ENCODE data around the gene LBX2. TPM values are rescaled to one million over a fixed set of nuclear protein-coding genes. Genes with fewer than 3 reads are reported as not detected.

LBX2 gene, protein sequence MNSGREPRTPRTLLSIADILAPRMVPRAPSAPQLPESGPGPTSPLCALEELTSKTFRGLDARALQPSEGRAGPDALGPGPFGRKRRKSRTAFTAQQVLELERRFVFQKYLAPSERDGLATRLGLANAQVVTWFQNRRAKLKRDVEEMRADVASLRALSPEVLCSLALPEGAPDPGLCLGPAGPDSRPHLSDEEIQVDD
- 1 to 10 TPM in 3 of 4 donors, under 1 TPM in 1; 0.79 to 5.6 (median 1.3) TPM for total RNA-seq

DNA sequence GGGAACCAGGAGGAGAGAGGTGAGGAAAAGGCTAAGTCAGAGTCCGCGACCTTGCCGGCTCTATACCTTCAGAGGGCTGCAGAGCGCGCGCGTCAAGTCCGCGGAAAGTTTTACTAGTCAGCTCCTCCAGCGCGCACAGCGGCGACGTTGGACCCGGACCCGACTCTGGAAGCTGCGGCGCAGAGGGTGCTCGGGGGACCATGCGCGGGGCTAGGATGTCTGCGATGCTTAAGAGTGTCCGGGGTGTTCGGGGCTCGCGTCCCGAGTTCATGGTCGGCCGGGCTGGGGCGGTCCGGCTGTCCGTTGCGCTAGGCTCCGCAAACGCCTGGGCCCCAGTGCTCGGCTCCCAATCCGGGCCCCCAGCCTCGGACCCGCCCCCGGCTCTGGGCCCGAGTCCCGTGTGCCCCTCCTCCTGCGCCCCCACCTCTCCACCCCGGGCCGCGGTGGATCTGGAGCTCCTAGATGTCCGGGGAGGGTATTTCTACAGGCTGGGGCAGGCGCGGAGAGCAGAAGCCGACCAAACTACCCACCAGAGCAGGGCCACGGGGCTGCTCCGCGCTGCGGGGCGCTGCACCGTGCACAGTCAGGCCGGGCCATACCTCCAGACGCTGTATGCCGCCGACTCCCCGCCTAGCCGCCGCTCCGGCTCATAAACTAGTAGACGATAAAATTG is at the start of gene LBX2:
LBX2 (minus strand) TSS at position 337 of the 673 bp plus-strand sequence; CDS start at position 271, 66 bp downstream.
- no peak for ATAC-seq (ENCODE audit: low FRiP score)
- no peak for DNase-seq (ENCODE audit: low spot score)
- TF ChIP-seq, protein P1, sequence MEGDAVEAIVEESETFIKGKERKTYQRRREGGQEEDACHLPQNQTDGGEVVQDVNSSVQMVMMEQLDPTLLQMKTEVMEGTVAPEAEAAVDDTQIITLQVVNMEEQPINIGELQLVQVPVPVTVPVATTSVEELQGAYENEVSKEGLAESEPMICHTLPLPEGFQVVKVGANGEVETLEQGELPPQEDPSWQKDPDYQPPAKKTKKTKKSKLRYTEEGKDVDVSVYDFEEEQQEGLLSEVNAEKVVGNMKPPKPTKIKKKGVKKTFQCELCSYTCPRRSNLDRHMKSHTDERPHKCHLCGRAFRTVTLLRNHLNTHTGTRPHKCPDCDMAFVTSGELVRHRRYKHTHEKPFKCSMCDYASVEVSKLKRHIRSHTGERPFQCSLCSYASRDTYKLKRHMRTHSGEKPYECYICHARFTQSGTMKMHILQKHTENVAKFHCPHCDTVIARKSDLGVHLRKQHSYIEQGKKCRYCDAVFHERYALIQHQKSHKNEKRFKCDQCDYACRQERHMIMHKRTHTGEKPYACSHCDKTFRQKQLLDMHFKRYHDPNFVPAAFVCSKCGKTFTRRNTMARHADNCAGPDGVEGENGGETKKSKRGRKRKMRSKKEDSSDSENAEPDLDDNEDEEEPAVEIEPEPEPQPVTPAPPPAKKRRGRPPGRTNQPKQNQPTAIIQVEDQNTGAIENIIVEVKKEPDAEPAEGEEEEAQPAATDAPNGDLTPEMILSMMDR (IDR thresholded peaks at IDR 0.05) = no peak

DNA sequence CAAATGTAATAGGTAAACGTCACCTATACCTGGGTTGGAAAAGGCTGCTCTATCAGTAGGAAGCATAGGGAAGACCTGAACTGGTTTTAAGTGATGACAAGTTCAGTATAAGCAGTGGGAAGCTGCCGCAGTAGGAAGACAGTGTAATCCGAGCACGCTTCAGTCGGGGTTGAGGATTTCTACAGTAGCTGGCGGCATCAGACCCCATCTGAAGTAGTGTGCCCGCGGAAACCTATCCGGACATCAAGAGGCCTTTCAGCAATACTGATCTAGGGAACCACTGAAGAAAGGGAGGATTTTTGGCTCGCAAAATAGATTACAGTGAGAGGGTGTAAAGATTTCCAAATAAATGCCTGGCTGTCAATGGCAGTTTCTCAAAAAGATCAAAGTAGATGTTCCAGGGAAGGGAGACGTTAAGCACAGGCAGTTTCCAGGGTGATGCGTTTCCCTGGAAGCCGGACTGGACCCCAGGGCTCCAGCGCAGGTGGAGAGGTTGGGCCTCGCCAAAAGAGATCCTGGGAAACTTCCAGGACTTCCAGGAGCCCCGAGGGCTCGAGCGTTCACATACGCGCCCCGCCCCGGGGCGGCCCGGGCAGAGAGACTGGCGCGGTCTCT is 49.0 kb upstream of the LBX2 start:
- DNase-seq (ENCODE audit: low spot score) (no peak), ATAC-seq (ENCODE audit: low FRiP score) (peak; percentile 49)
- TF ChIP-seq, protein P1 (IDR thresholded peaks at IDR 0.05) = no peak

DNA sequence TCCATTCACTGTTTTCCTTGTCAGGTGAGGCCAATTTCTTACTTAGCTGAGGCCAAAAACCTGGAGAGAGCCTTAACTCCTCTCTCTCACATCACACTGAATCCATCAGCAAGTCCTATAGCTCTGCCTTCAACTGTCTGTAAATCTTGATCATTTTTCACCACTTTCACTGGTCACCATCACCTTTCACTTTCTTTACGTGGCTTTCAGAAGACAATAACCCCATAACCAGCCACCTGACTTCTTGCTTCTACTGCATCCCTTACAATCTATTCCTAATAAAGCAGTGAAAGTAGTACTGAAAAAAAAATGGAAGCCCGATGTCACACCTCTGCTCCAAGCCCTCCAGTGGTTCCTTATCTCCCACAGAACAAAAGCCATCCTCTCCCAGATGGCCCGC is 46.6 kb upstream of the LBX2 start:
- DNase-seq (ENCODE audit: low spot score) (no peak), ATAC-seq (ENCODE audit: low FRiP score) (no peak)
- TF ChIP-seq, protein P1 (IDR thresholded peaks at IDR 0.05) = no peak

GRCh38 chr2:74544634-74545033 is 45.2 kb upstream of the LBX2 start:
- no peak for ATAC-seq (ENCODE audit: low FRiP score)
- no peak for DNase-seq (ENCODE audit: low spot score)
- TF ChIP-seq, protein P1 (IDR thresholded peaks at IDR 0.05) = no peak

DNA sequence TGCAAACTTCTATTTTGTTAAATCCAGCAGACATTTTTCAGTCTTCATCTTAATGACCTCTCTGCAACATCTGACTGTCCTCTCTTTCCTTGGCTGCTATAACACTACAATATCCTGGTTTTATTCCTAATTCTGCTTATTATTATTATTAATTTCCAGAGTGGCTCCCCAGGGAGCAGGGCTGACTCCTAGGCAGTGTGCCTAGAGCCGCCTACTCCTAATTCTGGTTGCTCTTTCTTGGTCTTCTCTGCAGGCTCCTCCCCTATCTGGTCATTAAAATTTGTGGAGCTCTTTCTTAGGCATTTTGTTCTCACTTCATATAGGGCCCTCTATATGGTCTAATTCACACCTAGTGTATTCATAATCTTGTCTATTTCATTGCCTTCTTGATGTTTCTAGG is 43.6 kb upstream of the LBX2 start:
- TF ChIP-seq, protein P1 (IDR thresholded peaks at IDR 0.05) = no peak
- DNase-seq (ENCODE audit: low spot score) (no peak), ATAC-seq (ENCODE audit: low FRiP score) (no peak)

GRCh38 chr2:74540291-74540690 is 40.9 kb upstream of the LBX2 start:
- TF ChIP-seq, protein P1 (IDR thresholded peaks at IDR 0.05) = no peak
- DNase-seq (ENCODE audit: low spot score) (no peak), ATAC-seq (ENCODE audit: low FRiP score) (no peak)

Measured in omental fat pad (tissue), 4 donors.